PC-9 (cell line): Measurements from ENCODE around the gene BRINP2.

ENCODE experiments used
- EZH2 ChIP-seq: fragments of 200-600 bp; sonication (generic); IDR thresholded peaks from 2 replicates; pipeline ENCODE4 v1.8.0; 2017; ENCODE audit warnings: antibody characterized with exemption, low read depth
- TF ChIP-seq, protein P1 (sequence below): fragments of 200-600 bp; sonication (generic); conservative IDR thresholded peaks from 2 replicates; pipeline ENCODE4 v1.6.1; 2017; ENCODE audit warnings: mixed run types, antibody characterized with exemption, mild to moderate bottlenecking, moderate library complexity

DNA sequence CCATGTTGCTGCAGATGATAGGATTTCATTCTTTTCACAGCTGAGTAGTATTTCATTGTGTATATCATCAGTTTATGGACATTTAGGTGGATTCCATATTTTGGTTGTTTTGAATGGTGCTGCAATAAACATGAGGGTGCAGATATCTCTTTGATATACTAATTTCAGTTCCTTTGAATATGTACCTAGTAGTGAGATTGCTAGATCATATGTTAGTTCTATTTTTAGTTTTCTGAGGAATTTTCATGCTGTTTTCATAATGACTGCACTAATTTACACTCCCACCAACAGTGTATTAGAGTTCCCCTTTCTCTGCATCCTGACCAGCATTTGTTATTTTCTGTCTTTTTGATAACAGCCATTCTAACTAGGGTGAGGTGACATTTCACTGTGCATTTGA, 82.1 kb downstream of the BRINP2 start:
- TF ChIP-seq, protein P1, sequence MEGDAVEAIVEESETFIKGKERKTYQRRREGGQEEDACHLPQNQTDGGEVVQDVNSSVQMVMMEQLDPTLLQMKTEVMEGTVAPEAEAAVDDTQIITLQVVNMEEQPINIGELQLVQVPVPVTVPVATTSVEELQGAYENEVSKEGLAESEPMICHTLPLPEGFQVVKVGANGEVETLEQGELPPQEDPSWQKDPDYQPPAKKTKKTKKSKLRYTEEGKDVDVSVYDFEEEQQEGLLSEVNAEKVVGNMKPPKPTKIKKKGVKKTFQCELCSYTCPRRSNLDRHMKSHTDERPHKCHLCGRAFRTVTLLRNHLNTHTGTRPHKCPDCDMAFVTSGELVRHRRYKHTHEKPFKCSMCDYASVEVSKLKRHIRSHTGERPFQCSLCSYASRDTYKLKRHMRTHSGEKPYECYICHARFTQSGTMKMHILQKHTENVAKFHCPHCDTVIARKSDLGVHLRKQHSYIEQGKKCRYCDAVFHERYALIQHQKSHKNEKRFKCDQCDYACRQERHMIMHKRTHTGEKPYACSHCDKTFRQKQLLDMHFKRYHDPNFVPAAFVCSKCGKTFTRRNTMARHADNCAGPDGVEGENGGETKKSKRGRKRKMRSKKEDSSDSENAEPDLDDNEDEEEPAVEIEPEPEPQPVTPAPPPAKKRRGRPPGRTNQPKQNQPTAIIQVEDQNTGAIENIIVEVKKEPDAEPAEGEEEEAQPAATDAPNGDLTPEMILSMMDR: no peak
- no peak for TF ChIP-seq EZH2
